Measurements from ENCODE around the gene NBEA.

NBEA gene

GRCh38 chr13:35468195-35468594 is 526.1 kb downstream of the NBEA start:
- H3K27ac ChIP-seq (replicated peaks), result no peak overlapping the region
- TF ChIP-seq POLR2AphosphoS5 (IDR thresholded peaks at IDR 0.05; ENCODE audit: low read depth), result no peak
- no peak for TF ChIP-seq GABPA (IDR thresholded peaks at IDR 0.05; ENCODE audit: low read depth)
- no peak for TF ChIP-seq SPI1 (IDR thresholded peaks at IDR 0.05; ENCODE audit: borderline replicate concordance, low read depth)
- TF ChIP-seq REST (IDR thresholded peaks at IDR 0.05; ENCODE audit: insufficient replicate concordance, low read depth), result no peak
- no peak for TF ChIP-seq CTCF (IDR thresholded peaks at IDR 0.05; ENCODE audit: insufficient read depth, low read length)

GRCh38 chr13:35469806-35470525 is 527.9 kb downstream of the NBEA start:
- H3K4me3 ChIP-seq (replicated peaks; ENCODE audit: insufficient read depth, low read length), result no peak overlapping the region
- H3K27ac ChIP-seq (replicated peaks), result no peak overlapping the region
- H3K27me3 ChIP-seq (ENCODE audit: insufficient read depth, poor library complexity, severe bottlenecking), result peaks cover 47% of the 10 kb centered on the region
- TF ChIP-seq CTCF (IDR thresholded peaks at IDR 0.05; ENCODE audit: insufficient read depth, low read length), result no peak
- no peak for TF ChIP-seq SPI1 (IDR thresholded peaks at IDR 0.05; ENCODE audit: borderline replicate concordance, low read depth)
- no peak for TF ChIP-seq REST (IDR thresholded peaks at IDR 0.05; ENCODE audit: insufficient replicate concordance, low read depth)
- no peak for TF ChIP-seq GABPA (IDR thresholded peaks at IDR 0.05; ENCODE audit: low read depth)
- TF ChIP-seq POLR2AphosphoS5 (IDR thresholded peaks at IDR 0.05; ENCODE audit: low read depth), result no peak
- DNase-seq (ENCODE audit: low read depth in 1 of 2, low spot score in 1 of 2), result no peak

More at GRCh38 chr13:35468195-35468594, 526.1 kb downstream of the NBEA start:
- no peak for DNase-seq (ENCODE audit: low read depth in 1 of 2, low spot score in 1 of 2)
- H3K27me3 ChIP-seq (ENCODE audit: insufficient read depth, poor library complexity, severe bottlenecking), result peaks cover 32% of the 10 kb centered on the region
- no peak overlapping the region for H3K4me3 ChIP-seq (replicated peaks; ENCODE audit: insufficient read depth, low read length)

GRCh38 chr13:35470671-35471661 is 528.9 kb downstream of the NBEA start:
- TF ChIP-seq SPI1 (IDR thresholded peaks at IDR 0.05; ENCODE audit: borderline replicate concordance, low read depth) (no peak), REST (IDR thresholded peaks at IDR 0.05; ENCODE audit: insufficient replicate concordance, low read depth) (no peak), POLR2AphosphoS5 (IDR thresholded peaks at IDR 0.05; ENCODE audit: low read depth) (no peak), GABPA (IDR thresholded peaks at IDR 0.05; ENCODE audit: low read depth) (no peak), CTCF (IDR thresholded peaks at IDR 0.05; ENCODE audit: insufficient read depth, low read length) (no peak)
- no peak for DNase-seq (ENCODE audit: low read depth in 1 of 2, low spot score in 1 of 2)
- H3K4me3 ChIP-seq (replicated peaks; ENCODE audit: insufficient read depth, low read length), result no peak overlapping the region
- H3K27me3 ChIP-seq (ENCODE audit: insufficient read depth, poor library complexity, severe bottlenecking), result peaks cover 57% of the 10 kb centered on the region
- H3K27ac ChIP-seq (replicated peaks), result no peak overlapping the region
